Sciatic nerve (tissue), 2 donors: ENCODE results near the gene SENP7. TPM values are rescaled to one million over a fixed set of nuclear protein-coding genes. Genes with fewer than 3 reads are reported as not detected.
"Not testable (repeated sequence)": the region's sequence is repeated elsewhere in the genome, so short reads cannot be mapped to it uniquely, and the experiment has no call there.

Experiments used
- ATAC-seq: fragments of 200-7000 bp; cut with Tn5 transposase; one replicate; pipeline ENCODE4 v1.9.1; 2020; ENCODE audit warnings: mild to moderate bottlenecking, moderate library complexity
- DNase-seq: peaks from one replicate; pipeline ENCODE4 v3.0.0-alpha.2; 2020; ENCODE audit warnings: low spot score
- intact Hi-C: fragments of 100-400 bp; cut with DNase I; formaldehyde crosslinking; loops from one replicate; pipeline ENCODE4 v1.14.2; 2022
- total RNA-seq: library from RNA; stranded (reverse); fragmentation: NEBNext Ultra II Directional; extraction: Animal tissue kit (Norgen Biotek cat#: 25700); gene quantifications from one replicate; pipeline ENCODE4 v1.2.1, GENCODE V29; 2021
- donor health status: DM: no; HTN: no; CAD: no.
- donor health status: DM: no; HTN: no; CAD: no.

The SENP7 gene
- total RNA-seq, 1 donor from 2014 or later: 38.2 TPM

DNA sequence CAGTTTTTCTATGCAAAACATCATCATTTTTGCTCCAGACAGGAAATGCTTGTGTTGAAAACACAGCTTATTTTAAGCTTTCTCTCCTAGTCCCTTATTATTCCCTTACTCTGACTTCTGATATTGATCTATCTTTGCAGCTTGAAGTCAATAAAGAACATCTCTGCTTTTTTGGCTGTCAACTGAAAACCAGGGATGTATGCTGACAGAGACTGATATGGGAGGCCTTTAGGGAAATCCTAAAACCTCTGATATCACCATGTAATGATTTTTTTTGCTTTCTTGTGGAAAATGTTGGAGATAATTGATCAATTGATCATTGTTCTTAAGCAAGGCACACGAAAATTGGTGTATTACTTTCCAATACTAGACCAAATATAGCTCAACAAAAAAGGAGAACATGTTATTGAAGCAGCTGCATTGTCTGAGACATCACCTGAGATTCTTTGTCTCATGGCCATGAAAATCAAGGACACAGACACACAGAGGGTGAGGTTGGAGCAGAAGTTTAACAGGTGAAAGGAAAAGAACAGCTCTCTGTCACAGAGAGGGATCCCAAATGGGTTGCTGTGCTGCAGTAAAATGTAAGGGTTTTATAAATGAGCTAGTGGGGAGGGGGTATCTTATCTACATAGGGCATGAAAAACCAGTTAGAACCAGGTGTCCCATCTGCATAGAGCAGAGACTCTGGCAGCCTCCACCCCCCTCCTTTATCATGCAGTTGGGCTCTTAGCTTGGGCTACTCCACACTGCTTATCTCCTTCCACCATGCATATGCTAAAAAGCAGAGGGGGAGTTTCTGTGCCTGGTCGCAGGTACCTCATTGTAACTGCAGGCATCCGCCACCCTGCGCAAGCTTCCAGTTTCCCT lies 17.0 kb upstream of the SENP7 start:
- intact Hi-C loops: no loop called here
- no peak for ATAC-seq

DNA sequence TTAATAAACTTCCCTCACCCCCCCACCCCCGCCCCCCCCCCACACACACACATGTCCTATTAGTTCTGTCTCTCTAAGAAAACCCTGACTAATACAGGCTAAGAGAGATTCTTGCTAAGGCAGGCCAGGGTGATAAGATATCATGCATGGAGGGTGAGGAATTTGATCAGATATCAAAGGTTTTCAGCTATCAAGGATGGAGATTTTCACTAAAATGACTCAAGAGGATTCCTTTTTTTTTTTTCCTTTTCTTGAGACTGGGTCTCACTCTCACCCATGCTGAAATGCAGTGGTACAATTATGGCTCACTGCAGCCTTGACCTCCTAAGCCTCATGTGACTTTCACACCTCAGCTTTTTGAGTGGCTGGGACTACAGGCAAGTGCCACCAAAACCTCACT lies 14.9 kb upstream of the SENP7 start:
- no peak for ATAC-seq
- DNase-seq: no peak
- intact Hi-C loops: no loop called here

More for the DNA sequence above, 17.0 kb upstream of the SENP7 start:
- DNase-seq: no peak

DNA sequence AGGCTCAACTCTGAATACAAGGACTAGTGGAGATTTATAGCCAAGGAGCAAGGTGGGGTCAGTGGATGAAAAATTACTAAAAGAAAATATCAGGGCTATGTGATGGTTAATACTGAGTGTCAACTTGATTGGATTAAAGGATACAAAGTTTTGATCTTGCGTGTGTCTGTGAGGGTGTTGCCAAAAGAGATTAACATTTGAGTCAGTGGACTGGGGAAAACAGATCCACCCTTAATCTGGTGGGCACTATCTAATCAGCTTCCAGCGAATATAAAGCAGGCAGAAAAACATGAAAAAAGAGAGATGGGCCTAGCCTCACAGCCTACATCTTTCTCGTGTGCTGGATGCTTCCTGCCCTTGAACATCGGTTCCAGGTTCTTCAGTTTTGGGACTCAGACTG lies 14.4 kb upstream of the SENP7 start:
- no peak for DNase-seq
- intact Hi-C loops: no loop called here
- no peak for ATAC-seq

DNA sequence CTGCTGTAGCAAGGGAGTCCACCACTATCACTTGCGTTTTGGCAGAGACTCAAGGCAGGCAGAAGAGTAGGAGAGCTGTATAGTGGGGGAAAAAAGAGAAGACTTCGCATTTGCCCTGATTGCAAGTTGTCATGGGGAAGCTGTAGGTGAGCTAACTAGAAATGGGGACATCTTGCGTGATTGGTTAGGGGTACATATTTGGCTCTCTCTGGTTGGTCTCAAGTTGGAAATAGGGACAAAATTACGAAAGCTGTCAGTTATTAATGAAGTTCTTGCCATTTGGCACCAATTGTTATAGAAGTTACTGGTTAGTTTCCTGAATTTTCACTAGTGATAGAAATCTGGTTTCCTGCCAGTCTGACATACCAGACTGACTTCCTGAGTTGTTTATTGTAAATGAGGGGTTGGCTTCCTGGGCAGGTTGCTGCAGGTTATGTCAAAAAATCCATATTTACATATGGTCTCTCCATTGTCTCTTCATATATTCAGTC lies 8.2 kb upstream of the SENP7 start:
- DNase-seq (no peak), ATAC-seq (no peak)
- intact Hi-C loops: no loop called here

DNA sequence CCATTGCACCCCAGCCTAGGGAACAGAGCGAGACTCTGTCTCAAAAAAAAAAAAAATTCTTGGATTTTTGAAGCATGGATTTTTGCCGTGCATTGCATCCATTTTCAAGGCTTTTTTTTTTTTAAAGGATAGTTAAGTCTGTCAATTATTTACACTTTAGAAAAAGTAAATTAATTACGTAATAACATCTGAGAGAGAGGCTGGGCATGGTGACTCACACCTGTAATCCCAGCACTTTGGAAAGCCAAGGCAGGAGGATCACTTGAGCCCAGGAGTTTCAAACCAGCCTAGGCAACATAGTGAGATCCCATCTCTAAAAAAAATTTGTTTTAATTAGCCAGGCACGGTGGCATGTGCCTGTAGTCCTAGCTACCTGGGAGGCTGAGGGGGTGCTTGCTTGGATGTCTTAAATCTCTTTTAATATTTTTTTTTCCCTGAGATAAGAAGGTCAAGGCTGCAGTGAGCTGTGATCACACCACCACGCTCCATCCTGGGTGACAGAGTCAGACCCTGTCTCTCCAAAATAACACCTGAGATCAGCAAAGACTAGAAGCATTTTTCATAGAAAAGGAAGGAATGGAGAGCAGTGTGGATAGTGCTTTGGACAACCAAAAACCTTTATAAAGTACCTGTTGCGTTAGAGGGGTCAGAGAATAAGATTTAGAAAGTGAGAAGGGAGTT lies 6.8 kb upstream of the SENP7 start:
- intact Hi-C loops: no loop called here
- no peak for ATAC-seq
- DNase-seq: no peak

DNA sequence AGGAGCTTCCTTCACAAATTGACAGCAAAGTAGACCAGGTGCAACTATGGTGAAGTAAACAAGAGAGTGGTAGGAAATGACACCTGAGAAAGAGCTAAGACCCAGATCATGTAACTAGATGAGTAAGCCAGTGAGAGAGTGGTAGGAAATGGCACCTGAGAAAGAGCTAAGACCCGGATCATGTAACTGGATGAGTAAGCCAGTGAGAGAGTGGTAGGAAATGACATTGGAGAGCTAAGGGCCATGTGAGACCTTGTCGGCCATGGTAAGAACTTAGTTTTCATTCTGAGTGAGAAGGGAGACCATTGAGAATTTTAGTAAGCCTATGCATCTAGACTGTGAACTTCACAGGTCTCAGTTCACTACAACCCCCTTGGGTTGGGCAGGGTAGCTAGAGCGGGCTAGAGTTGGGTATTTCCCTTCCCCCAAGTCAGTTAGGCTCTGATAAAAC lies 5.4 kb upstream of the SENP7 start:
- intact Hi-C loops: no loop called here
- DNase-seq (no peak), ATAC-seq (no peak)

DNA sequence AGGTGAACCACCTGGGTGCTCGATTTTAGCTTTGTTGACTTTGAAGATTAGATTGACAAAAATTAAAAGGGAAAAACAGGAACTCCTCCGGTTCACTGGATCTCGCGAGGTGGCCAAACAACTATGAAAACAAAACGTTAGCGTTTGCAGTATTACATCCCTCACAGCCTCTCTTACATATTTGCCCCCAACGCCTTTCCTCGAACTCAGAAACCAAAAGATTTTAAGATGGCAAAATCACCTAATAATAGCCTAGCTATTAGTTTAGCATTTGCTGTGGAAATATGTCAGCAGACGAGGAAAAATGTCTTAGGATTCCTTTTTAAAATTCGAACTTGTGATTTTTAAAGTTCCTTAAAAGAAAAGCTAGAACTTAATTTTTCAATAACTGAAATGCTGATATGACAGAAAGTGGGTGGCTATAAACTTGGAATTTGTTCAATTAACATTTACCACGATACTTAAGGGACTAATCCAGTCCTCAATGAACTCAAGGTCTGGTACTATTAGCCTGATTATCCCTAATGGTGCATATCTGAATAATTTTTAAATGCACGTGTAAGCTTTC lies 491 bp upstream of the SENP7 start:
- intact Hi-C loops: no loop called here
- no peak for DNase-seq
- ATAC-seq: peak; percentile 81

DNA sequence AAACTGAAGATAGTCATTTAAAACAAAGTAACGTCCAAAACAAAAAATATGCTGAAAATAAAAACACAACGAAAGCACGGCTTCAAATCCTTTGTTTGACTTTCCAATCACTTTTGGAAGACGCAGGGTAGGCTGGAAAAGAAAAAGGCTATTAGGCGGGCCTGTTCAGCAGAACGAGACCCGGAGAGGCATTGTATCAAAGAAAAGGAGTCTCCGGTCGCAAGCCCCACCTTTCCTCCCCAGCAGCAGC lies 691 bp downstream of the SENP7 start:
- no peak for ATAC-seq
- no peak for DNase-seq
- intact Hi-C loops: no loop called here

DNA sequence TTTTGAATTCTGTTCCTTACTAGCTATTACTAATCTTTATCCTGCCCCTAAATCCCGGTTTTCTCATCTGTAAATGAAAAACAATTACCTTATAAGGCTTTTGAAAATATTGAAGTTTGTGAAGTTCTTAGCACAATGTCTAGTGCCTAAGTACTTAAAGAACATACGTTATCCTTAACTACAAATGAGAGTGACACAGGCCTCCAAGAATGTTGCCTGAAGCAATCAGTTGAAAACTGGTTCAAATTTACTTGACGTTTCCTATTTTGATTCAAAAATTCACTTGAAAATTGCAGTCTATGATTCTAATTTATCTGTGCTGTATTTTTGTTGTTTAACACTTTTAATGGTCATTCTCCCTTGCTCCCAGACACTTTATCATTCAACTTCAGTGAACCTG lies 3.2 kb downstream of the SENP7 start:
- ATAC-seq (no peak), DNase-seq (no peak)
- intact Hi-C loops: no loop called here

DNA sequence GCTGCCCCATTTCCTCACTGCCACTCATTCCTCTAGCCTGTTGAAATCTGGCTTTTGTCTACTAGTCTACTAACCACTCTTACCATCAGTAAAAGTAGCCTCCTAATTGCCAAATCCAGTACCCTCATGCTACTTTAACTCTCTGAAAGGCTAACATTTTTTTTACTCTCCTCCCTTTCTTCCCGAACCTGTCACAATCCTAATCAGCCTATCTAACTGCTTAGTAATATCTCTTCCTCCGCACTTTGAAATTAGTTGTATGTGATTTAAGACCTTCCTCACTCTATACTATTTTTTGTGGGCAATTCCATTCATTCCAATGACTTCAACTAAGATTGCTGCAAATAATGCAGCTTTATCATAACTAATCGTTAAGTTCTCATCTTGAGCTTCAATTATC lies 3.7 kb downstream of the SENP7 start:
- ATAC-seq (no peak), DNase-seq (no peak)
- intact Hi-C loops: no loop called here

DNA sequence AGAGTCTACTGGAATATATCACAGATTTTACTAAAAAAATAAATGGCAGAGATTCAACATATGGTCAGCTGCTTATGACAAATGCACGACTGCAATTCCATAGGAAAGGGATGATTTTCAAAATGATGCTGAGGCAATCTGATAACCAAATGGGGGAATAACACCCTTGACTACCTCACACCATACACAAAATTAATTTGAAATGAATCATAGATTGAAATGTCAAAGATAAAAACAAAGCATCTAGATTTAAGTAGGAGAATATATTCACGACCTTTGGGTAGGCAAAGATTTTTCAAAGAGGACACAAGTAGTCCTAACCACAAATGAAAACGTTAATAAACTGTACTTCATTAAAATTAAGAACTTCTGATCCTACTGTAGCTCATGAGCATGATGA lies 11.2 kb downstream of the SENP7 start:
- ATAC-seq: no peak
- DNase-seq: no peak
- intact Hi-C loops: no loop called here

DNA sequence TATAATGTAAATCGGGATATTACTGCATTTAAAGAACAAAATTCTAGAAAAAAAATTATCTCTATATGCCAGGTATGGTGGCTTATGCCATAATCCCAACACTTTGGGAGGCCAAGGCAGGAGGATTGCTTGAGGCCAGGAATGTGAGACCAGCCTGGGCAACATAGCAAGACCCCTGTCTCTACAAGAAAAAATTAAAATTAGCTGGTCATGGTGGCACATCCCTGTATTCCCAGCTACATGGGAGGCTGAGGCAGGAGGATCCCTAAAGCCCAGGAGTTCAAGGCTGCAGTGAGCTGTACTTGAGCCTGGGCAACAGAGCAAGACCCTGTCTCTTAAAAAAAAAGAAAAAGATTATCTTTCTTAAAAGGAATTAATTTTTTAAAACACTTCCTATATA lies 12.8 kb downstream of the SENP7 start:
- no peak for ATAC-seq
- intact Hi-C loops: no loop called here

DNA sequence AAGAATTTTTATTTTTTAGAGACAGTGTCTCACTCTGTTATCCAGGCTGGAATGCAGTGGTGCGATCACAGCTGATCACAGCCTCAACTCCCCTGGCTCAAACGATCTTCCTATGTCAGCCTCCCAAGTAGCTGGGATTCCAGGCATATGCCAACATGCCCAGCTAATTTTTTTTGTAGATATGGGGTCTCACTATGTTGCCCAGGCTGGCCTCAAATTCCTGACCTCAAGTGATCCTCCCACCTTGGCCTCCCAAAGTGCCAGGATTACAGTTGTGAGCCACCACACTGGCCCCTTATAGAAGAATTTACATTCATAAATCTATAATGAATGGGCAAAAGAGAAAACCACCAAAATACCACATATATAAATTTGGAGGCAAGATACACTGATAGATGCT lies 15.2 kb downstream of the SENP7 start:
- ATAC-seq (no peak), DNase-seq (no peak)
- intact Hi-C loops: no loop called here

More for the DNA sequence above, 12.8 kb downstream of the SENP7 start:
- DNase-seq: no peak

DNA sequence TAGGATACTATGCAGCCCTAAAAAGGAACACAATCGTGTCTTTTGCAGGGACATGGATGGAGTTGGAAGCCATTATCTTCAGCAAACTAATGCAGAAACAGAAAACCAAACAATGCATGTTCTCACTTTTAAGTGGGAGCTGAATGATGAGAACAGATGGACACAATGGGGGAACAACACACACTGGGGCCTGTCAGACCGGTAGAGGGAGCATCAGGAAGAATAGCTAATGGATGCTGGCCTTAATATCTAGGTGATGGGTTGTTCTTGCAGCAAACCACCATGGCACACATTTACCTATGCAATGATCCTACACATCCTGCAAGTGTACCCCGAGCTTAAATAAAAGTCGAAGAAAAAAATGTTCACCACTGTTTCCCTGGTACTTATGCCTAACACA lies 17.5 kb downstream of the SENP7 start:
- DNase-seq (no peak), ATAC-seq (no peak)
- intact Hi-C loops: no loop called here

DNA sequence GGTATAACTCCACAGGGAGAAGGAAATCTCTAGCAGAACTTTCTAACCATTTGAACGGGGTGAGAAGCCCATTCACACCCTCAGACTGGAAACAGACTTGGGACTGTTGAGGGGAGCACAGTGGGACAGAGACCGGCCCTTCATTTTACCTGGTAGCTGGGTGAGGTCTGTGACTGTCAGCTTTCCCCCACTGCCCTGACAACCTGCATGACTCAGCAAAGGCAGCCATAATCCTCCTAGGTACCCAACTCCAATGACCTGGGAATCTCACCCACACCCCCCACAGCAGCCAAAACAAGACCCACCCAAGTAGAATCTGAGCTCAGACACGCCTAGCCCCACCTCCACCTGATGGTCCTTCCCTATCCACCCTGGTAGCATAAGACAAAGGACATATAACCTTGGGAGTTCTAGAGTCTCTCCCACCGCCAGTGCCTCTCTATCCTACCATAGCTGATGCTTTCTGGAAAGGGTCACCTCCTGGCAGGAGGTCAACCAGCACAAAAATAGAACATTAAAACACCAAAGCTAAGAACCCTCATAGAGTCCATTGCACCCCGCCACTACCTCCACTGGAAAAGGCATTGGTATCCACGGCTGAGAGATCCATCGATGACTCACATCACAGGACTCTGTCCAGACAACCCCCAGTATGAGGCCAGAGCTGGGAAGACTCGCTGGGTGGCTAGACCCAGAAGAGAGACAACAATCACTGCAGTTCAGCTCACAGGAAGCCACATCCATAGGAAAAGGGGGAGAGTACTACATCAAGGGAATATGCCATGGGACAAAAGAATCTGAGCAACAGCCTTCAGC lies 28.0 kb downstream of the SENP7 start:
- ATAC-seq (no peak), DNase-seq (no peak)
- intact Hi-C loops: no loop called here

DNA sequence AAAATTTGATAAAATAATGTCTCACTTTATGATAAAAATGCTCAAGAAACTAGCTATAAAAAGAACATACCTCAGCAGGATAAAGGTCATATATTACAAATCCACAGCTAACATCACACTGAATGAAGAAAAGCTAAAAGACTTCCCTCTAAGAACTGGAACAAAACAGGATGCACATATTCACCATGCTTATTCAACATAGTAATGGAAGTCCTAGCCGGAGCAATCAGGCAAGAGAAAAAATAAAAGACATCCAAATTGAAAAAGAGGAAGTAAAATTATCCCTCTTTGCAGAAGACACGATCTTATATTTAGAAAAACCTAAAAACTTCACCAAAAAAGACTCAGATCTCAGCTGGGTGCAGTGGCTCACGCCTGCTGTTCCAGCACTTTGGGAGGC lies 34.0 kb downstream of the SENP7 start:
- ATAC-seq (no peak), DNase-seq (no peak)
- intact Hi-C loops: no loop called here

DNA sequence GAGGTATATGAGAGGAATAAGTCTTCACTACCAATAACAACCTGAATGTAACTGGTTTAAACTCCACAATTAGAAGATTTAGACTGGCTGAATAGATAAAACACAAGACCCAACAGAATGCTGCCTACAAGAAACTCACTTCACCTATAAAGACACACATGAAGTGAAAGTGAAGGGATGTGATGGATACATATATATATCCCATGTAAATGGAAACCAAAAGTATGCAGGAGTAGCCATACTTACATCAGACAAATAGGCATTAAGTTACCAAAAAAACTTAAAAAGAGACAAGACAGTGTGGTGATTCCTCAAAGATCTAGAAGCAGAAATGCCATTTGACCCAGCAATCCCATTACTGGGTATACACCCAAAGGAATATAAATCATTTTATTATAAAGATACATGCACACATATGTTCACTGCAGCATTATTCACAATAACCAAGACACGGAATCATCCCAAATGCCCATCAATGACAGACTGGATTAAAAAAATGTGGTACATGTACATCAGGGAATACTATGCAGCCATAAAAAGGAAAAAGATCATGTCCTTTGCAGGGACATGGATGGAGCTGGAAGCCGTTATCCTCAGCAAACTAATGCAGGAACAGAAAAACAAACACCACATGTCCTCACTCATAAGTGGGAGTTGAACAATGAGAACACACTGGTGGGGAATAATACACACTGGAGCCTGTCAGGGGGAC lies 38.0 kb downstream of the SENP7 start:
- DNase-seq, intact Hi-C loops, ATAC-seq: not testable (repeated sequence)

DNA sequence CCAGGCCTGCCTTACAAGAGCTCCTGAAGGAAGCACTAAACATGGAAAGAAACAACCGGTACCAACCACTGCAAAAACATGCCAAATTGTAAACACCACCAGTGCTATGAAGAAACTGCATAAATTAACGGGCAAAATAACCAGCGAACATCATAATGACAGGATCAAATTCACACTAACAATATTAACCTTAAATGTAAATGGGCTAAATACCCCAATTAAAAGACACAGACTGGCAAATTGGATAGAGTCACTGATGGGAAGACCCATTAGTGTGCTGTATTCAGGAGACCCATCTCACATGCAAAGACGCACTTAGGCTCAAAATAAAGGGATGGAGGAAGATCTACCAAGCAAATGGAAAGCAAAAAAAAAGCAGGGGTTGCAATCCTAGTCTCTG lies 44.3 kb downstream of the SENP7 start:
- DNase-seq, intact Hi-C loops, ATAC-seq: not testable (repeated sequence)

DNA sequence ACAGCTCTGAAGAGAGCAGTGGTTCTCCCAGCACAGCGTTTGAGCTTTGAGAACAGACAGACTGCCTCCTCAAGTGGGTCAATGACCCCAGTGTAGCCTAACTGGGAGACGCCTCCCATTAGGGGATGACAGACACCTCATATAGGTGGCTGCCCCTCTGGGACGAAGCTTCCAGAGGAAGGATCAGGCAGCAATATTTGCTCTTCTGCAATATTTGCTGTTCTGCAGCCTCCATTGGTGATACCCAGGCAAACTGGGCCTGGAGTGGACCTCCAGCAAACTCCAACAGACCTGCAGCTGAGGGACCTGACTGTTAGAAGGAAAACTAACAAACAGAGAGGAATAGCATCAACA lies 45.7 kb downstream of the SENP7 start:
- DNase-seq, ATAC-seq, intact Hi-C loops: not testable (repeated sequence)
